ENCODE measurements around the gene YBX2. TPM values are rescaled to one million over a fixed set of nuclear protein-coding genes. Genes with fewer than 3 reads are reported as not detected.

The YBX2 gene
- polyA plus RNA-seq, 1 donor from 2014 or later, result not detected

DNA sequence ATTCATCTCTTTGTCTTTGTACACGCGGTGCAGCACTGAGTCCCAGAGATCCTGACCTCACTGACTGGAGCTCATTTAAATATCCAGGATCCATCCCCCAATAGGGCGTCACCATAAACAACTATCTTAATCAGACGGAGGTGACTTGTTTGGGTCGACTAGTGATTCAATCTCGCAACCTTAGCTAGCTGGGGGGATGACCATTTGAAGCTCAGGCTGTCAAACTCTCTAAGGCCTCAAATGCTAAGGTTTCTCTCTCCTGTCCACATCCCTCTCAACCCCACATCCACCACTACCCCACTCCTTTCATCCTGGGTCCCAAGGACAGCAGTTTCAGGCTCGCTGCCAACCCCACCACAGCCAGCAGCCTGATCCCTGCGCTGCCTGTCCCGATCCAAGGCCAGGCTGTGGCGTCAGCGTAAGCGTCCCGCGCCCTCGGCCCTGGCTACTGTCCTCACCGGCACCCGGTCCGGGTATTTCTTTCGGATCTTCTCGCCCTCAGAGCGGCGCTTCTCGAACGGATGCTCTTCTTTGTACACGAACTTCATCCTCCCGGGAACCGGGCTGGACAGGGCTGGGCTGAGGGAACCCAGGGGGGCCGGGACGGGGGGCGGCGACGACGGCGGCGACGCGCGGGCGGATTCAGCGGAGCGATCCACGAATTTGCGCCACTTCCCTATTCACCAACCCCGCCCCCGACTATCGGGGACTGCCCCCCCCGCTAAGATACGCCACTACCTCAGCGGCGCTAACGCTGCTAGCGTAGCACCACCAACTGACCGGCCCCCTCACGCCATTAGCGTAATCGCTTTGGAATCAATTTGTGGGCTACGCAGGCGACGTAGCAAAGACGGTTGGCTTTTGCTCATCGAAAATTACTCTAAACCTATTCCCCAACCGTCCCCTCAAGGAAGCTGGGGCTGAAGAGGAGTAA, 52.4 kb downstream of the YBX2 start, which contains the start of gene GABARAP:
TSS of gene GABARAP (minus strand) at position 667 of the 934 bp plus-strand sequence. CDS start at position 548, 119 bp downstream.
- Mint-ChIP-seq H3K36me3 (peaks cover 5% of the 10 kb centered on the region), H3K27me3 (no peaks in the 10 kb centered on the region), H3K27ac (peak within 1 kb of the TSS; percentile 97 to 100 (median 99)), H3K4me1 (peaks cover 27 to 41% (median 33%) of the 10 kb centered on the region in 3 donors), H3K9me3 (no peaks in the 10 kb centered on the region), H3K4me3 (peak within 1 kb of the TSS; percentile 87 to 98 (median 97))

GRCh38 chr17:7241090-7241733, 53.2 kb downstream of the YBX2 start:
- Mint-ChIP-seq H3K9me3 (no peaks in the 10 kb centered on the region), H3K4me1 (peaks cover 27 to 39% (median 37%) of the 10 kb centered on the region in 3 donors)

DNA sequence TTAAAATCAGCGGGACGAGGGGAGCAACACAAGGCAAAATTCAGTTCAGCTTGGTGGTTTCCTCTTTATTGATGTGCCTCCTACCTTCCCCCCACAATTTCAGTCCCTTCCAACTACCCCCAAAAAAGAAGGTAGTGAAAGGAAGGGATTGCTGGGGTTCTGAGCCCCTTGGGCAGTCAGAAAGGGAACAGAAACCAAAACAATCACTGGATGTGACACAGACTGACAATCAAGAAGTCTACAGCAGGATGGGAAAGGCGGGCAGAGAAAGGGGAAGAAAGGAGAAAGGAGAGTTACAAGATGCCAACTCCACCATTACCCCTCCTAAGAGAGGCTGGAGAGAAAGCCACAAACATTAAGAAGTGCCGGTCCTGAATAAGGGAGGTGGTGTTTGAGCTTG, 54.1 kb downstream of the YBX2 start:
- H3K4me1 Mint-ChIP-seq, result peaks cover 26 to 38% (median 32%) of the 10 kb centered on the region in 3 donors
- peaks cover 8% of the 10 kb centered on the region for H3K36me3 Mint-ChIP-seq
- peak overlapping the region; percentile 87 to 98 (median 97) for H3K4me3 Mint-ChIP-seq
- no peaks in the 10 kb centered on the region for H3K27me3 Mint-ChIP-seq
- H3K9me3 Mint-ChIP-seq, result no peaks in the 10 kb centered on the region
- H3K27ac Mint-ChIP-seq, result peak overlapping the region; percentile 87 to 97 (median 96)

More at GRCh38 chr17:7241090-7241733, 53.2 kb downstream of the YBX2 start:
- Mint-ChIP-seq H3K27me3 (no peaks in the 10 kb centered on the region), H3K27ac (peak overlapping the region; percentile 97 to 100 (median 99)), H3K4me3 (peak overlapping the region; percentile 87 to 98 (median 97)), H3K36me3 (peaks cover 8% of the 10 kb centered on the region)

DNA sequence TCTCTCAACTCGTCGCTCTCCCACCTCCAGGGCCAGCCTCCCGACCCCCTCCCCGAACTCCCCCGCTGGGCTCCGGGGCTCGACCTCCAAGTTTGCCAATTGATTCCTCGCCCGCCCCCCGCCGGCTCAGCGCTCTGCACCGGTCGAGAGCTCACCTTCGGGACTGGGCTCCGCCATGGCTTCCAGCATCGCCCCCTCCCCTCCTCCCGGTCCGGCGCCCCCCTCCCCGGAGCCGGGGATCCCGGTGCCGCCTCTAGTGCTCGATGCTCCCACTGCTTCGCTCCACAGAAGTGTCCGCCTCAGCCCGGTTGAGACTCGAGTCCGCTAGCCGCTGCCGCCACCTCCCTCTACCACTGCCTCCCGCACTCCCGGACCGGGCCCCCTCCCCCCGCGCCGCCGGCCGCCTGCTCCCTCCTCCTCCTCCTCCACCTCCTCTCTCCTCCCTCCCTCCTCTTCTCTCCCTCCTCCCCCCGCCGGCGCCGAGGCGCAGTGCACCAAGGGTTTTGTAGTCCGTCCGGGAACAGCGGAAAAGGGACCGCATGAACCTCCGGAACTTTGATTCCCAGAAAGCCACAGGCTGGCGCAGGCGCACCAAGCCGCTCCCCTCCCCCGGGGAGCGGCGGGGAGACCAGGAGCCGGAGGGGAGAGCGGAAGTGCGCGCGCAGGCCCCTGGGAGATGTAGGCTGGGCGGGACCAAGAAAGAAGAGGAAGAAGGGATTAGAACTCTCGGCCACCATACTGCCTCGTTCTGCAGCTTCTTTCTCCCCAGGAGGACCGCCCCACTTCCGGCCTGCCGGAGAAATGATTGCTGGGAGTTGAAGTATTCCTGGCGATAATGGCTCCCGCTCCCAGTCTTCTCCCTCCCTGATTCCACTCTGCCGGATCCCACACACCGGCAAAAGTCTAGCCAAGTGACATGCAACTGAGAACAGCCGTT, 55.1 kb downstream of the YBX2 start, which contains the start of gene PHF23:
TSS of gene PHF23 (minus strand) at position 367 of the 937 bp plus-strand sequence. CDS start at position 189, 178 bp downstream.
- peaks cover 8% of the 10 kb centered on the region for H3K36me3 Mint-ChIP-seq
- peaks cover 35 to 44% (median 35%) of the 10 kb centered on the region in 3 donors for H3K4me1 Mint-ChIP-seq
- peak within 1 kb of the TSS; percentile 87 to 98 (median 97) for H3K4me3 Mint-ChIP-seq
- no peaks in the 10 kb centered on the region for H3K9me3 Mint-ChIP-seq
- no peaks in the 10 kb centered on the region for H3K27me3 Mint-ChIP-seq
- peak within 1 kb of the TSS; percentile 87 to 97 (median 96) for H3K27ac Mint-ChIP-seq

GRCh38 chr17:7238420-7239090, 55.9 kb downstream of the YBX2 start:
- Mint-ChIP-seq H3K36me3 (peaks cover 8% of the 10 kb centered on the region), H3K27ac (peak overlapping the region; percentile 87 to 97 (median 96))

More at GRCh38 chr17:7238420-7239090, 55.9 kb downstream of the YBX2 start:
- Mint-ChIP-seq H3K4me1 (peaks cover 38 to 47% (median 39%) of the 10 kb centered on the region in 3 donors), H3K27me3 (no peaks in the 10 kb centered on the region), H3K4me3 (peak overlapping the region; percentile 87 to 98 (median 97)), H3K9me3 (no peaks in the 10 kb centered on the region)

Other genes with a start within 250 kb of the YBX2 start
- not detected for gene CLEC10A, start 214.4 kb downstream of the YBX2 start, polyA plus RNA-seq
- gene ASGR2, start 179.8 kb downstream of the YBX2 start, polyA plus RNA-seq, result 0.60 TPM
- 0.50 TPM for gene ASGR1, start 115.3 kb downstream of the YBX2 start, polyA plus RNA-seq
- 0.38 TPM for gene DLG4, start 74.8 kb downstream of the YBX2 start, polyA plus RNA-seq
- gene ACADVL, start 74.7 kb downstream of the YBX2 start, polyA plus RNA-seq, result 88.6 TPM
- gene DVL2, start 60.1 kb downstream of the YBX2 start, polyA plus RNA-seq, result 32.3 TPM
- gene PHF23, start 55.2 kb downstream of the YBX2 start, polyA plus RNA-seq, result 38.2 TPM
- 1,138 TPM for gene GABARAP, start 52.2 kb downstream of the YBX2 start, polyA plus RNA-seq
- 48.7 TPM for gene CTDNEP1, start 42.9 kb downstream of the YBX2 start, polyA plus RNA-seq
- 86.8 TPM for gene ELP5, start 42.4 kb downstream of the YBX2 start, polyA plus RNA-seq
- 1.2 TPM for gene CLDN7, start 32.2 kb downstream of the YBX2 start, polyA plus RNA-seq
- gene SLC2A4, start 12.9 kb downstream of the YBX2 start, polyA plus RNA-seq, result not detected
- 221 TPM for gene EIF5A, start 13.0 kb upstream of the YBX2 start, polyA plus RNA-seq
- 128 TPM for gene GPS2, start 20.7 kb upstream of the YBX2 start, polyA plus RNA-seq
- 1.7 TPM for gene NEURL4, start 34.7 kb upstream of the YBX2 start, polyA plus RNA-seq
- gene ACAP1, start 41.9 kb upstream of the YBX2 start, polyA plus RNA-seq, result 251 TPM
- 6.8 TPM for gene KCTD11, start 57.5 kb upstream of the YBX2 start, polyA plus RNA-seq
- gene TMEM95, start 60.5 kb upstream of the YBX2 start, polyA plus RNA-seq, result not detected
- 4.4 TPM for gene TNK1, start 86.5 kb upstream of the YBX2 start, polyA plus RNA-seq
- 113 TPM for gene PLSCR3, start 99.9 kb upstream of the YBX2 start, polyA plus RNA-seq
- 84.7 TPM for gene TMEM256, start 109.5 kb upstream of the YBX2 start, polyA plus RNA-seq
- not detected for gene NLGN2, start 113.2 kb upstream of the YBX2 start, polyA plus RNA-seq
- gene SPEM1, start 125.7 kb upstream of the YBX2 start, polyA plus RNA-seq, result not detected
- gene SPEM2, start 131.0 kb upstream of the YBX2 start, polyA plus RNA-seq, result not detected
- gene SPEM3, start 134.2 kb upstream of the YBX2 start, polyA plus RNA-seq, result not detected
- gene TMEM102, start 140.8 kb upstream of the YBX2 start, polyA plus RNA-seq, result 25.5 TPM
- not detected for gene FGF11, start 144.9 kb upstream of the YBX2 start, polyA plus RNA-seq
- 13.8 TPM for gene CHRNB1, start 150.4 kb upstream of the YBX2 start, polyA plus RNA-seq
- gene ZBTB4, start 185.0 kb upstream of the YBX2 start, polyA plus RNA-seq, result 15.9 TPM
- not detected for gene SLC35G6, start 186.8 kb upstream of the YBX2 start, polyA plus RNA-seq
- gene POLR2A, start 189.7 kb upstream of the YBX2 start, polyA plus RNA-seq, result 55.7 TPM

Data from IgD-negative memory B cell (primary cell).